ENCODE data around the gene MYLK4. TPM values are rescaled to one million over a fixed set of nuclear protein-coding genes. Genes with fewer than 3 reads are reported as not detected.

Gene MYLK4
- total RNA-seq, 1 donor from 2014 or later, result 0.97 TPM

GRCh38 chr6:2643130-2643529, 107.6 kb downstream of the MYLK4 start:
- Mint-ChIP-seq H3K4me1 (ENCODE audit: unreplicated experiment) (peaks cover 8% of the 10 kb centered on the region), H3K36me3 (ENCODE audit: low read depth, unreplicated experiment) (peaks cover 4% of the 10 kb centered on the region), H3K27me3 (ENCODE audit: unreplicated experiment) (peaks cover 4% of the 10 kb centered on the region), H3K9me3 (ENCODE audit: unreplicated experiment) (no peaks in the 10 kb centered on the region), H3K4me3 (ENCODE audit: unreplicated experiment) (no peak overlapping the region), H3K27ac (ENCODE audit: unreplicated experiment) (no peak overlapping the region)
- TF ChIP-seq CTCF (IDR thresholded peaks at IDR 0.05; ENCODE audit: unreplicated experiment), result no peak
- DNase-seq (ENCODE audit: low spot score), result no peak

- H3K36me3 Mint-ChIP-seq (ENCODE audit: low read depth, unreplicated experiment), result peaks cover 4% of the 10 kb centered on the region
- H3K27me3 Mint-ChIP-seq (ENCODE audit: unreplicated experiment), result peaks cover 4% of the 10 kb centered on the region
- peaks cover 8% of the 10 kb centered on the region for H3K4me1 Mint-ChIP-seq (ENCODE audit: unreplicated experiment)
- TF ChIP-seq CTCF (IDR thresholded peaks at IDR 0.05; ENCODE audit: unreplicated experiment), result no peak
- H3K4me3 Mint-ChIP-seq (ENCODE audit: unreplicated experiment), result no peak overlapping the region
- no peaks in the 10 kb centered on the region for H3K9me3 Mint-ChIP-seq (ENCODE audit: unreplicated experiment)
- no peak overlapping the region for H3K27ac Mint-ChIP-seq (ENCODE audit: unreplicated experiment)
- DNase-seq (ENCODE audit: low spot score), result no peak
Measured at GRCh38 chr6:2641044-2641725, 109.5 kb downstream of the MYLK4 start.

GRCh38 chr6:2640551-2640950, 110.2 kb downstream of the MYLK4 start:
- H3K27me3 Mint-ChIP-seq (ENCODE audit: unreplicated experiment), result peaks cover 4% of the 10 kb centered on the region
- no peak for DNase-seq (ENCODE audit: low spot score)

GRCh38 chr6:2639896-2640295, 110.8 kb downstream of the MYLK4 start:
- Mint-ChIP-seq H3K4me3 (ENCODE audit: unreplicated experiment) (no peak overlapping the region), H3K27me3 (ENCODE audit: unreplicated experiment) (peaks cover 4% of the 10 kb centered on the region), H3K36me3 (ENCODE audit: low read depth, unreplicated experiment) (peaks cover 4% of the 10 kb centered on the region), H3K9me3 (ENCODE audit: unreplicated experiment) (no peaks in the 10 kb centered on the region), H3K4me1 (ENCODE audit: unreplicated experiment) (peaks cover 8% of the 10 kb centered on the region), H3K27ac (ENCODE audit: unreplicated experiment) (no peak overlapping the region)
- no peak for DNase-seq (ENCODE audit: low spot score)
- no peak for TF ChIP-seq CTCF (IDR thresholded peaks at IDR 0.05; ENCODE audit: unreplicated experiment)

More at GRCh38 chr6:2640551-2640950, 110.2 kb downstream of the MYLK4 start:
- TF ChIP-seq CTCF (IDR thresholded peaks at IDR 0.05; ENCODE audit: unreplicated experiment), result no peak
- Mint-ChIP-seq H3K9me3 (ENCODE audit: unreplicated experiment) (no peaks in the 10 kb centered on the region), H3K36me3 (ENCODE audit: low read depth, unreplicated experiment) (peaks cover 4% of the 10 kb centered on the region), H3K4me1 (ENCODE audit: unreplicated experiment) (peaks cover 8% of the 10 kb centered on the region), H3K27ac (ENCODE audit: unreplicated experiment) (no peak overlapping the region), H3K4me3 (ENCODE audit: unreplicated experiment) (no peak overlapping the region)

GRCh38 chr6:2639167-2639566, 111.6 kb downstream of the MYLK4 start:
- TF ChIP-seq CTCF (IDR thresholded peaks at IDR 0.05; ENCODE audit: unreplicated experiment), result no peak
- Mint-ChIP-seq H3K27me3 (ENCODE audit: unreplicated experiment) (peaks cover 4% of the 10 kb centered on the region), H3K9me3 (ENCODE audit: unreplicated experiment) (no peaks in the 10 kb centered on the region), H3K27ac (ENCODE audit: unreplicated experiment) (no peak overlapping the region), H3K4me3 (ENCODE audit: unreplicated experiment) (no peak overlapping the region), H3K4me1 (ENCODE audit: unreplicated experiment) (peaks cover 12% of the 10 kb centered on the region), H3K36me3 (ENCODE audit: low read depth, unreplicated experiment) (peaks cover 4% of the 10 kb centered on the region)
- DNase-seq (ENCODE audit: low spot score), result no peak
